ENCODE results near the gene RFC4. TPM values are rescaled to one million over a fixed set of nuclear protein-coding genes. Genes with fewer than 3 reads are reported as not detected.

RFC4 gene
- total RNA-seq, 4 donors from 2014 or later: 7.3 to 10.9 (median 7.8) TPM

DNA sequence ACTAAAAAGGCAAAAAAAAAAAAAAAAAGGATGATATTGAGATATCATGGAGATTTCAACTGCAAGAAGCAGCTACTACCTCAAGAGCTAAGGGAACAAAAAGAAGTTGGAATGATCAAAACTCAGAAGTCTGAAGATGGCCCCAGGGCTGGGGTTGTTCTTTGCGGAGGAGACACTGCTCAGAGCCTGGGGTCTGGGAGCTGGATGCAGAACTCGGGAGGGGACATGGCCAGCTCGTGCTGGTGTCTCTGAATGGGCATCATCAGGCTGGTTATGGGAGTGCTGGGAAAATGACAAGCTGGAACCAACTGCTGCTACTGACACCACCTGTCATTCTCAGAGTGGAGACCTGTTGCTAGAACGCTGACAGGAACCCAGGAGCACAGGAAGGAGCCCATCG lies 22.1 kb upstream of the RFC4 start:
- Histone ChIP-seq H3K36me3 (no peaks in the 10 kb centered on the region), H3K4me1 (peaks cover 0 to 18% of the 10 kb centered on the region in 2 donors), H3K4me3 (replicated peaks in 1 of 3) (no peak overlapping the region), H3K27ac (no peak overlapping the region), H3K9me3 (no peaks in the 10 kb centered on the region), H3K27me3 (peaks cover 27% of the 10 kb centered on the region)
- TF ChIP-seq, protein P1, sequence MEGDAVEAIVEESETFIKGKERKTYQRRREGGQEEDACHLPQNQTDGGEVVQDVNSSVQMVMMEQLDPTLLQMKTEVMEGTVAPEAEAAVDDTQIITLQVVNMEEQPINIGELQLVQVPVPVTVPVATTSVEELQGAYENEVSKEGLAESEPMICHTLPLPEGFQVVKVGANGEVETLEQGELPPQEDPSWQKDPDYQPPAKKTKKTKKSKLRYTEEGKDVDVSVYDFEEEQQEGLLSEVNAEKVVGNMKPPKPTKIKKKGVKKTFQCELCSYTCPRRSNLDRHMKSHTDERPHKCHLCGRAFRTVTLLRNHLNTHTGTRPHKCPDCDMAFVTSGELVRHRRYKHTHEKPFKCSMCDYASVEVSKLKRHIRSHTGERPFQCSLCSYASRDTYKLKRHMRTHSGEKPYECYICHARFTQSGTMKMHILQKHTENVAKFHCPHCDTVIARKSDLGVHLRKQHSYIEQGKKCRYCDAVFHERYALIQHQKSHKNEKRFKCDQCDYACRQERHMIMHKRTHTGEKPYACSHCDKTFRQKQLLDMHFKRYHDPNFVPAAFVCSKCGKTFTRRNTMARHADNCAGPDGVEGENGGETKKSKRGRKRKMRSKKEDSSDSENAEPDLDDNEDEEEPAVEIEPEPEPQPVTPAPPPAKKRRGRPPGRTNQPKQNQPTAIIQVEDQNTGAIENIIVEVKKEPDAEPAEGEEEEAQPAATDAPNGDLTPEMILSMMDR (IDR thresholded peaks at IDR 0.05): no peak
- no peak for TF ChIP-seq POLR2A (IDR thresholded peaks at IDR 0.05)
- no peak for DNase-seq
- intact Hi-C loops (cut with DNase I): no loop called here
- WGBS, 2 donors: 31 to 32% methylated on average over 3 to 4 of the region's 5 CpGs

DNA sequence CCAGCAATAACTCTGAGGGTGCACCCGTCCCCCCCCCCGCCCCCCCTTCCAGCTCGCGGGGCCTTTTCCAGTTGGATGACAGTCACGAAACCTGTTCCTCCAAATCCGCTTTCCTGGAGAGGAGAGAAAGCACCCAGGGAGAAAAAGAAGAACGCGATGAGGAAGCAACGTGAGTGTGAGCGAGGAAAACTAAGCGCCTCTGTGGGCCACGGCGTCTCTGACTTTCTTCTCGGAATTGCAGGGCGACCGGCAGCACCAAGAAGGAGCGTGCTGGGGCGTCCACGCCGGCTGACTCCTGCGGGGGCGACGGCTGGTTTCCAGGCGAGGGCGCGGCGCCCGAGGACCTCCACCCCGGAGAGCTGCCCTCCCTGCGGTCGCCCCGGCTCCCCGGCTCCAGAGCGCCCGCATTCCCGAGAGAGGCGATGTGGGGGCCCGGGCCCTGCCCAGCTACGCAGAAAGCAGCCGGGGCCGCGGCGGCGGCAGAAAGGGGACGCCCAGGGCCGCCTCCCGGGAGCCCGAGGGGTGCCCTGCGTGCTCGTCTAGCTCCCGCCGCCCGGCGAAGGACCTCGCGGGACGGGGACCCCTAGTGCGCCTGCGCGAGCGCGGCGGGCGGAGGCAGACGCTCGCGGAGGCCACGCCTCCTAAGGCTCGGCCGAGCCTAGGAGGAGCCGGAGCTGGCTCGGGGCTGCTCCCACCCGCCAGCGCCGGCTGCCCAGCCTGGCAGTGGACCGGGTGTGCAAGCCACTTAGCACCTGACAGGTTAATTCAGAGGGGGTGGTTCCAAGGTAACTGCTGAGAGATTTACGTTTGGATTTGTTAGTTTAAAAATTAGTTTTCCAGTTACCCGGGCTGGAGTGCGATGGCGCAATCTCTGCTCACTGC lies 20.9 kb upstream of the RFC4 start:
- Histone ChIP-seq H3K27me3 (peaks cover 27% of the 10 kb centered on the region), H3K36me3 (no peaks in the 10 kb centered on the region), H3K9me3 (no peaks in the 10 kb centered on the region), H3K4me1 (peaks cover 0 to 18% of the 10 kb centered on the region in 2 donors), H3K27ac (no peak overlapping the region), H3K4me3 (replicated peaks in 1 of 3) (peak overlapping the region in 2 of 3 donors; percentile 54 to 68)
- TF ChIP-seq, protein P1 (IDR thresholded peaks at IDR 0.05): no peak
- TF ChIP-seq POLR2A (IDR thresholded peaks at IDR 0.05): peak in 1 of 2 donors; percentile 64
- intact Hi-C loops (cut with DNase I): no loop called here
- 5 to 7% methylated on average over 23 to 31 of the region's 80 CpGs for whole genome bisulfite sequencing, 2 donors
- DNase-seq: peak; percentile 80 to 81

DNA sequence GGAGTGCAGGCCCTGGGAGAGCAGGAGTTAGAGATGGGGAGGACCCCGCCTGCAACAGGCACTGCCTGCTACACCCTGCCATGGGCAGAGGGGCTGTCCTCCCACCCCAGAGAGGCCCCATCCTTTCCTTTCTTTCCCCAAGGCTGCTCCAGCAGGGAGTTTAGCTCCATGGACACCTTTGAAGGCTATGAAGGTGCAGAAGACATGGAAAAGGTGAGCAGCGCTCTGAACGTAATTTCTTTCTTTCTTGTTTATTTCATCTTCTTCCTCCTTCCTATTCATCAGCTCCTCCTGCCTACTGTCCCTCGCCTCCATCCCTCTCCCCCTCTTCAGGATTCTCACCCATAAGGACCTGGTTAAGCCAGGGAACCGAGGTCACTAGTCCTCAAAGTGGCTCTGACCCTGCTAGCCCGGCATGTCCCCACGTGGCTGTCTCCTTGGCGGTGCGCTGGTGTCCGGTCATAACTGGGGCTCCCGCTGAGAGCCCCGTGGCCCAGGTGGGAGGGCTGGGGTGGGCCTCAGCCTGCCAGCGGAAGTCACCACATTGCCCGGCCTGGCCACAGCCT lies 20.2 kb upstream of the RFC4 start:
- Histone ChIP-seq H3K27ac (no peak overlapping the region), H3K4me1 (peaks cover 0 to 18% of the 10 kb centered on the region in 2 donors), H3K4me3 (replicated peaks in 1 of 3) (peak overlapping the region in 1 of 3 donors; percentile 54), H3K27me3 (peaks cover 27% of the 10 kb centered on the region), H3K9me3 (no peaks in the 10 kb centered on the region), H3K36me3 (no peaks in the 10 kb centered on the region)
- WGBS, 2 donors: 16 to 18% methylated on average over 14 of the region's 14 CpGs
- TF ChIP-seq, protein P1 (IDR thresholded peaks at IDR 0.05): no peak
- TF ChIP-seq POLR2A (IDR thresholded peaks at IDR 0.05): no peak
- intact Hi-C loops (cut with DNase I): no loop called here
- no peak for DNase-seq

DNA sequence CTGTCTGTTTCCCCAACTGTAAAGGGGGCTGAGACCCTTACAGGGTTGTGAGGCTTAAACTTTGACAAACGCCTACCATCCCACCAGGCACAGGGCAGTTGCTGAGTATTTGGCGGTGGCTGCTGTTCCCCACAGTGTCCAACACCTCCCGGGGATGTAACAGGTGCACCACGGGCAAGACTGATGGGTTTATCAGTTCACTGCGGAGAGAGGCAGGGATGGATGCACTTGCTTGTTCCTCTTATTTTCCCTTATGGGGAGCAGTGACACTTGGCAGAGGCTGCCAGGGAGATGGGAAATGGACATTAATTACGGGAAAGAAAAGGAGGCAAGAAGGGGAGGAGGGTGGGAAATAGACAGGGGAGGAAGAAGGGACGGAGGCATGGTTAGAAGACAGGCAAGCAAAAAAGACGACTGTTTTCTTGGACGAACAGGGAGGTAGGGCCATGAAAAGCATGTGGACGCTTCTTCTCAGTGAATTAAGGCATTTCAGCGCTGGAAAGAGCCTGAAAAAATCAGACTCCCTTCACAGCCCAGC lies 19.7 kb upstream of the RFC4 start:
- peaks cover 27% of the 10 kb centered on the region for H3K27me3 ChIP-seq
- no peaks in the 10 kb centered on the region for H3K36me3 ChIP-seq
- intact Hi-C loops (cut with DNase I): no loop called here
- no peak for TF ChIP-seq POLR2A (IDR thresholded peaks at IDR 0.05)
- TF ChIP-seq, protein P1 (IDR thresholded peaks at IDR 0.05): no peak
- H3K4me3 ChIP-seq (replicated peaks in 1 of 3): no peak overlapping the region
- no peak overlapping the region for H3K27ac ChIP-seq
- no peaks in the 10 kb centered on the region for H3K9me3 ChIP-seq
- DNase-seq: no peak
- H3K4me1 ChIP-seq: peaks cover 0 to 18% of the 10 kb centered on the region in 2 donors
- 19 to 38% methylated on average over 10 to 11 of the region's 11 CpGs for WGBS, 2 donors

Data from thyroid gland (tissue), 4 donors.